Breast epithelium (tissue), 3 donors: ENCODE measurements around the gene ETFA.

Source experiments
- POLR2A ChIP-seq: fragments of 450-650 bp; IDR thresholded peaks from one replicate; pipeline ENCODE4 v1.6.1; 2016; ENCODE audit warnings: antibody characterized with exemption, mild to moderate bottlenecking, moderate library complexity
- TF ChIP-seq, protein P1 (sequence below), 3 donors: fragments of 450-650 bp; IDR thresholded peaks; one replicate each; pipeline ENCODE4 v1.5.1; 2016 to 2017; ENCODE audit warnings: antibody characterized with exemption in 3 of 3, mild to moderate bottlenecking in 3 of 3, moderate library complexity in 3 of 3

DNA sequence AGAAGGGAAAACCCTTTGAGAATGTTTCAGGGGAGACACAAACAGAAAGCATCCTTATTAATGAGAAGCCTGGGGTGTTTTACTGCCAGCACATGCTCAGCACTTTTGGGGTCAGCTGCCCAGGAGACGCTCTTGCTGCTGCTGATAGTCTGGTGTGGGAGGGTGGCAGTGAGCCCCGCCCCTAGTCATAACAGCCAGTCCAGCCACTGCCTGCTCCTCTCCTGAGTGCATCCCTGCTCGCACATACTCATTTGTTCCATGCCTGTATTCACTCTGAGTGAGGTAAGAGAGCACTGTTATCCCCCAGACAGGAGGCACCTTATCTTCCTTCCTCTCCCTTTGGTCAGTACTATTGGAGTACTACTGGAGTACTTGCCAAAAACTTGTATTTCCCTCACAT lies 101.3 kb downstream of the ETFA start:
- TF ChIP-seq, protein P1, sequence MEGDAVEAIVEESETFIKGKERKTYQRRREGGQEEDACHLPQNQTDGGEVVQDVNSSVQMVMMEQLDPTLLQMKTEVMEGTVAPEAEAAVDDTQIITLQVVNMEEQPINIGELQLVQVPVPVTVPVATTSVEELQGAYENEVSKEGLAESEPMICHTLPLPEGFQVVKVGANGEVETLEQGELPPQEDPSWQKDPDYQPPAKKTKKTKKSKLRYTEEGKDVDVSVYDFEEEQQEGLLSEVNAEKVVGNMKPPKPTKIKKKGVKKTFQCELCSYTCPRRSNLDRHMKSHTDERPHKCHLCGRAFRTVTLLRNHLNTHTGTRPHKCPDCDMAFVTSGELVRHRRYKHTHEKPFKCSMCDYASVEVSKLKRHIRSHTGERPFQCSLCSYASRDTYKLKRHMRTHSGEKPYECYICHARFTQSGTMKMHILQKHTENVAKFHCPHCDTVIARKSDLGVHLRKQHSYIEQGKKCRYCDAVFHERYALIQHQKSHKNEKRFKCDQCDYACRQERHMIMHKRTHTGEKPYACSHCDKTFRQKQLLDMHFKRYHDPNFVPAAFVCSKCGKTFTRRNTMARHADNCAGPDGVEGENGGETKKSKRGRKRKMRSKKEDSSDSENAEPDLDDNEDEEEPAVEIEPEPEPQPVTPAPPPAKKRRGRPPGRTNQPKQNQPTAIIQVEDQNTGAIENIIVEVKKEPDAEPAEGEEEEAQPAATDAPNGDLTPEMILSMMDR (IDR thresholded peaks at IDR 0.05), result no peak
- TF ChIP-seq POLR2A, result no peak
